Chondrocyte (in vitro differentiated cells): ENCODE measurements around the gene BCL2. TPM values are rescaled to one million over a fixed set of nuclear protein-coding genes. Genes with fewer than 3 reads are reported as not detected.

Experiments used
- DNase-seq: peaks from one replicate; pipeline ENCODE4 v3.0.0; 2021; ENCODE audit warnings: mixed read lengths, low spot score
- H3K27ac Mint-ChIP-seq: one replicate; pipeline ENCODE4 v1.8.0; 2021; ENCODE audit warnings: mild to moderate bottlenecking, moderate library complexity, mixed read lengths; ENCODE audit not compliant: unreplicated experiment
- H3K27me3 Mint-ChIP-seq: 2 replicates; pipeline ENCODE4 v1.8.0; 2021; ENCODE audit warnings: low read depth, mixed read lengths
- H3K36me3 Mint-ChIP-seq: 2 replicates; pipeline ENCODE4 v1.8.0; 2021; ENCODE audit warnings: low read depth, mixed read lengths
- H3K4me1 Mint-ChIP-seq: 2 replicates; pipeline ENCODE4 v1.8.0; 2021; ENCODE audit warnings: low read depth, mild to moderate bottlenecking, mixed read lengths
- H3K4me3 Mint-ChIP-seq: one replicate; pipeline ENCODE4 v1.8.0; 2021; ENCODE audit warnings: mild to moderate bottlenecking, moderate library complexity, mixed read lengths; ENCODE audit not compliant: unreplicated experiment
- H3K9me3 Mint-ChIP-seq: 2 replicates; pipeline ENCODE4 v1.8.0; 2021; ENCODE audit warnings: low read depth, mixed read lengths
- total RNA-seq: library from RNA; stranded (reverse); gene quantifications from 3 replicates; pipeline ENCODE4 v1.2.1, GENCODE V29; 2021
- TF ChIP-seq, protein P1 (sequence below): fragments of 200-600 bp; sonication (generic); IDR thresholded peaks from 2 replicates; pipeline ENCODE4 v1.5.0; 2021; ENCODE audit warnings: antibody characterized with exemption, mild to moderate bottlenecking, moderate library complexity

Gene BCL2
- total RNA-seq, 1 donor from 2014 or later, result 8.6 TPM

DNA sequence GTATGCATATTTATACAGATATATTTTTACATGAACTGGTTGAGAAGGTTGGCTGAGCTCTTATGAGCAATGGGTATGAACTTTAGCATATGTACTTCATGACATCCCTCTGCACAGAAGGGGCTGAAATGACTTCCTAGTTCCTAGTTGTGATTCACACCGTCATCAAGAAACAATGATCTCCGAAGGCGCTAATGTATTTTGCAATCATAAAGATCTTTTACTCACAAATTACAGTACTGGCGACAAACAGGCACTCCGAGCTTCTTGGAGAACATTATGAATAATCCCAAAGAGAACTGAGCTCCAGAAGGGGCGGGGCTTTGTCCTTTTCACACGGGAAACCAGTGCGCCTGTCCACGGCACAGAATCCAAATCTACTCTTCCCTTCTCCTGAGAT lies 18.1 kb downstream of the BCL2 start:
- TF ChIP-seq, protein P1, sequence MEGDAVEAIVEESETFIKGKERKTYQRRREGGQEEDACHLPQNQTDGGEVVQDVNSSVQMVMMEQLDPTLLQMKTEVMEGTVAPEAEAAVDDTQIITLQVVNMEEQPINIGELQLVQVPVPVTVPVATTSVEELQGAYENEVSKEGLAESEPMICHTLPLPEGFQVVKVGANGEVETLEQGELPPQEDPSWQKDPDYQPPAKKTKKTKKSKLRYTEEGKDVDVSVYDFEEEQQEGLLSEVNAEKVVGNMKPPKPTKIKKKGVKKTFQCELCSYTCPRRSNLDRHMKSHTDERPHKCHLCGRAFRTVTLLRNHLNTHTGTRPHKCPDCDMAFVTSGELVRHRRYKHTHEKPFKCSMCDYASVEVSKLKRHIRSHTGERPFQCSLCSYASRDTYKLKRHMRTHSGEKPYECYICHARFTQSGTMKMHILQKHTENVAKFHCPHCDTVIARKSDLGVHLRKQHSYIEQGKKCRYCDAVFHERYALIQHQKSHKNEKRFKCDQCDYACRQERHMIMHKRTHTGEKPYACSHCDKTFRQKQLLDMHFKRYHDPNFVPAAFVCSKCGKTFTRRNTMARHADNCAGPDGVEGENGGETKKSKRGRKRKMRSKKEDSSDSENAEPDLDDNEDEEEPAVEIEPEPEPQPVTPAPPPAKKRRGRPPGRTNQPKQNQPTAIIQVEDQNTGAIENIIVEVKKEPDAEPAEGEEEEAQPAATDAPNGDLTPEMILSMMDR, result no peak
- no peak overlapping the region for H3K4me3 Mint-ChIP-seq
- no peak for DNase-seq
- peaks cover 40% of the 10 kb centered on the region for H3K4me1 Mint-ChIP-seq
- H3K36me3 Mint-ChIP-seq, result no peaks in the 10 kb centered on the region
- no peak overlapping the region for H3K27ac Mint-ChIP-seq
- H3K27me3 Mint-ChIP-seq, result no peaks in the 10 kb centered on the region
- no peaks in the 10 kb centered on the region for H3K9me3 Mint-ChIP-seq

DNA sequence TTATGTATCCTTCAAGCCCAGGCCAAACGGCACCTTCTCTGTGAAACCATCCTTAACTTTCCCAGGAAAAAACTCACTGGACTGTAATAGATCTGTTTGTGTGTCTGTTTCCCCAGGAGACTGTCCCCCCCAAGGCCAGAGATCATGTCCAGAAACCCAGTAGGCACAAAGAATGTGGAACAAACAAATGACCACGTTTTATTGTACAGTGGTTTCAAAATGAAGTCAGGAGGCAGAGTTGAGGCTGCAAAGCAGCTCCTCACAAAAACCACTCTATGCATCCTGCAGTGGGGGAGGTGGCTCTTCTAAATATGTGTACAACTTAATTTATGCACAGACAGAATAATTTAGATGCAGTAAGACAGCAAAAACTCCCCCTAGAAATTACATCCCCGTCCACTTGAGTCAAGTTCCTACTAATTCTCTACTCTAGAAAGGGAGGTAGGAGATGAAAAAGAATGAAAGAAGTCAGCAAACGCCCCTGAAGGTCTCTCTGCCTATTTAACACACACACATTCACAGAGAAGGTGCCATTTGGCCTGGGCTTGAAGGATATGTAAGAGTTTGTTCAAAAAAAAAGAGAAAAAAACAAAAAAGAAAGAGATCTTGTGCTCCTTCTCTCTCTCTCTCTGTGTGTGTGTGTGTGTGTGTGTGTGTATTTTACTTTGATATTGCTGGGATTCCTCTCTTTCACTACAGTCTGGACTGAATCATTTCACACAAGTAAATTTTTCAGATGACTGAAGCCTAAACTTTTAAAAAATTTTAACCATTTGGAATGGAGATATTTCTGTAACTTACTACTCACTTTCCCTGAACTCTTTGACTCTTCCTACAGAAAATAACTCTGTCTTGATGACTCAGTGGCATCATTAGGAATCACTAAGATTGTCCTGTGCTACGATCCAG lies 19.5 kb downstream of the BCL2 start:
- H3K4me3 Mint-ChIP-seq, result no peak overlapping the region
- peak overlapping the region; percentile 92 for H3K27ac Mint-ChIP-seq
- H3K27me3 Mint-ChIP-seq, result no peaks in the 10 kb centered on the region
- no peaks in the 10 kb centered on the region for H3K9me3 Mint-ChIP-seq
- TF ChIP-seq, protein P1, result no peak
- no peaks in the 10 kb centered on the region for H3K36me3 Mint-ChIP-seq
- H3K4me1 Mint-ChIP-seq, result peaks cover 36% of the 10 kb centered on the region
- no peak for DNase-seq

DNA sequence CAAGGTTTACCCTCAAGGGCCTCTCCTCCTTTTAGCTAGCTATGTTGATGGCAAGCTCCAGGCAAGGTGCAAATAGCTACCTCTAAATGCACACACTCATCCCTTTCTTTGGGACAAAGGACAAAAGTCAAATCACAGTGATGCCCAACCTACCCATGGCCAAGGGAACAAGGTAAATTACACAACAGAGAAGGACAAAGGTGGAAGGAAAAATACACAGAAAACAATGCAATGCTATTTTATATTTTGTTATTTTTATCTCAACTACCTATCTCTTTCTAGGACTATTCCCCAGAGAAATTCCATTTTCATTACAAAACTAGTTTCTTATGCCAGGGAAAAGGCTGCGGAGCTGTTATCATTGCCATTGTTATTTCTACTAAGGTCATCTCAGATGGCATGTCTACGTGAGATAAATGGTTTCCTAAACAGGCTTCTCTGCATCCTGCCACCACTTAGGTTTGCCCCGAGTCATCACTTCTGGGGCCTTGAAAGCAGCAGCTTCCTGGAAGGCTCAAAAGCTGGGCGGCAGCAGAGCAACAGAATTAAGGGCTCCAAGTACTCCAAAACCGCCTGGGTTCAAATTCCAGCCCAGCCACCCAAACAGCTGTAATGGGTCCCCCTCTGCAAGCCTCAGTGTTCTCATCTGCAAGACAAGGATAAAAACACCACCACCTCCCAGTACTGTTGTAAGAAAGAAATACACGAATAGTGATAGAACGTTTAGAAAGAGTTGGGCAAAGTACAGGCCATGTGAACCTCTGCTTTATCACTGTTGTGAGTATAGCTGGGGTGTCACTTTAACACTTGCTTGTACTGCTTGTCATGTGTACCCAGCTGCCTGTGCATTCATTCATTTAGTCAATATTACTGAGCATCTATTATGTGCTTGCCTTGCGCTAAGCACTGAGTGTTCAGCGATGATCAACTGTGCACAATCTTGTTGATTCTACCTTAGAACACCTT lies 20.9 kb downstream of the BCL2 start:
- no peak overlapping the region for H3K4me3 Mint-ChIP-seq
- H3K4me1 Mint-ChIP-seq, result peaks cover 36% of the 10 kb centered on the region
- H3K27ac Mint-ChIP-seq, result peak overlapping the region; percentile 18
- TF ChIP-seq, protein P1, result no peak
- no peak for DNase-seq
- H3K27me3 Mint-ChIP-seq, result no peaks in the 10 kb centered on the region
- H3K9me3 Mint-ChIP-seq, result no peaks in the 10 kb centered on the region
- no peaks in the 10 kb centered on the region for H3K36me3 Mint-ChIP-seq

DNA sequence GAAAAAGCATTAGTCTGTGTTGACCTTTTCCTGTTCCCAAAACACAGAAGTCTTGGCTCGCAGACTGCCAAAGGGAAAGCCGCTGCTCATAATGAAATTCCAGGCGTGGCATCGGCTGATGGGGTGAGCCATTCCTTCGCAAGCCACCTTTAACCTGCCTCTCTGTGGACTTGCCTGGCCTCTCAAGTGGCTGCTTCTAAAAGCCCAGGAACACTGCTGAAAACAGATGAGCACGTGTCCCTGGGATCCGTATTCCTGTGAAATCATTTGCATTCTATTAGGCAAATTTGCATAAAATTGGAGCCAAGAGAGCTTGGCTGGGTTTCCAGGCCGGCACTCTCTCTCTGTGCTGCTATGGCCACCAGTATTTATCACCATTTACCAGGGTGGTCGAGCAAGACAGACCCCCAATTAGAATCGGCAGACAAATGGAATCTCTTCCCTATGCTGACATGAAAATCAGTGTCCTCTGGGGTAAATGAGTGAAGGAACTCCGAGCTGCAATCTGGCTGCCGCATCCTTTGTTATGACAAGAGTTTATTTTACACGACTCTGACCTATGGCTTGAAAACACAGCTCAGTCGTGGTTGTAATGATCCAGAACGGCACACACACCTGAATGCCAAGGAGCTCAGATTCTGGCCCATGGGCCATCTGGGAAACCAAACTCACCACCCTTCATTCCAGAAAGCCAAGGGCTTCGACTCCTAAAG lies 21.7 kb downstream of the BCL2 start:
- no peak for DNase-seq
- H3K9me3 Mint-ChIP-seq, result no peaks in the 10 kb centered on the region
- TF ChIP-seq, protein P1, result no peak
- no peaks in the 10 kb centered on the region for H3K36me3 Mint-ChIP-seq
- peaks cover 34% of the 10 kb centered on the region for H3K4me1 Mint-ChIP-seq
- no peak overlapping the region for H3K4me3 Mint-ChIP-seq
- no peak overlapping the region for H3K27ac Mint-ChIP-seq
- H3K27me3 Mint-ChIP-seq, result no peaks in the 10 kb centered on the region
